SK-N-SH (cell line): Measurements from ENCODE around the gene FMNL2. TPM values are rescaled to one million over a fixed set of nuclear protein-coding genes. Genes with fewer than 3 reads are reported as not detected.

Source experiments
- CTCF ChIA-PET: fragments of 300-600, 350-600 bp; formaldehyde crosslinking; extraction: SDS; loops from one replicate; lab custom pipeline; 2021; lab: Yijun Ruan, JAX
- POLR2A ChIA-PET: fragments of 350-600 bp; sonication (Branson Sonifier 250); formaldehyde crosslinking; extraction: SDS; loops from one replicate; lab custom pipeline; 2020; ENCODE audit warnings: antibody characterized with exemption, inconsistent platforms; lab: Yijun Ruan, JAX
- DNase-seq: peaks from one replicate; pipeline ENCODE4 v3.0.0; 2012
- H2AFZ ChIP-seq: fragments of 200-600 bp; sonication (generic); 2 replicates; pipeline ENCODE4 v1.8.1; 2016; ENCODE audit warnings: antibody characterized with exemption, mild to moderate bottlenecking, low read depth
- H3F3A ChIP-seq: fragments of 200-600 bp; sonication (generic); replicated peaks from 2 replicates; pipeline ENCODE3; 2016; ENCODE audit warnings: antibody characterized with exemption, mild to moderate bottlenecking; ENCODE audit not compliant: insufficient read depth
- H3K27ac ChIP-seq, 2 experiments: fragments of 200-500 bp in 1 of 2; fragments of 200-600 bp in 1 of 2; sonication (Bioruptor generic) in 1 of 2; sonication (generic), shearing (Covaris generic) in 1 of 2; 2 replicates each; pipeline versions ENCODE4 v1.5.1 to v1.6.1; 2014 to 2016; ENCODE audit warnings: low read depth in 2 of 2, inconsistent platforms in 1 of 2, low read length in 1 of 2, mild to moderate bottlenecking in 1 of 2, mixed read lengths in 1 of 2
- H3K27me3 ChIP-seq: fragments of 200-600 bp; sonication (generic), shearing (Covaris generic); 2 replicates; pipeline ENCODE4 v1.6.1; 2016; ENCODE audit warnings: mixed run types; ENCODE audit not compliant: insufficient read depth
- H3K36me3 ChIP-seq, 2 experiments: fragments of 200-500 bp in 1 of 2; fragments of 200-600 bp in 1 of 2; sonication (Bioruptor generic) in 1 of 2; sonication (generic) in 1 of 2; replicated peaks in 1 of 2; 2 replicates each; pipeline versions ENCODE3 to v1.5.1; 2014 to 2016; ENCODE audit warnings: low read length in 1 of 2, mild to moderate bottlenecking in 1 of 2; ENCODE audit not compliant: insufficient read depth in 2 of 2, control insufficient read depth in 1 of 2
- H3K4me1 ChIP-seq, 2 experiments: fragments of 200-500 bp in 1 of 2; fragments of 200-600 bp in 1 of 2; sonication (Bioruptor generic) in 1 of 2; sonication (generic), shearing (Covaris generic) in 1 of 2; 2 replicates each; pipeline versions ENCODE4 v1.5.1 to v1.6.1; 2014 to 2016; ENCODE audit warnings: low read depth in 1 of 2, low read length in 1 of 2, mixed run types in 1 of 2; ENCODE audit not compliant: insufficient read depth in 2 of 2, control insufficient read depth in 1 of 2
- H3K4me2 ChIP-seq: fragments of 200-600 bp; sonication (generic), shearing (Covaris generic); 2 replicates; pipeline ENCODE4 v1.6.1; 2017; ENCODE audit warnings: mixed run types
- H3K4me3 ChIP-seq, 2 experiments: fragments of 200-500 bp in 1 of 2; fragments of 200-600 bp in 1 of 2; sonication (Bioruptor generic) in 1 of 2; sonication (generic), shearing (Covaris generic) in 1 of 2; 2 replicates each; pipeline versions ENCODE4 v1.5.1 to v1.8.1; 2014 to 2016; ENCODE audit warnings: low read depth in 2 of 2, inconsistent platforms in 1 of 2, low read length in 1 of 2, mild to moderate bottlenecking in 1 of 2, mixed read lengths in 1 of 2, moderate library complexity in 1 of 2
- H3K79me2 ChIP-seq: fragments of 200-600 bp; sonication (generic); 2 replicates; pipeline ENCODE4 v1.8.1; 2017; ENCODE audit warnings: mild to moderate bottlenecking; ENCODE audit not compliant: insufficient read depth
- H3K9ac ChIP-seq: fragments of 200-600 bp; sonication (generic); 2 replicates; pipeline ENCODE4 v1.6.1; 2017; ENCODE audit warnings: mixed run types
- H3K9me2 ChIP-seq: fragments of 200-600 bp; sonication (generic); 2 replicates; pipeline ENCODE4 v1.6.1; 2017; ENCODE audit warnings: mixed run types
- H3K9me3 ChIP-seq: fragments of 200-600 bp; sonication (generic); 2 replicates; pipeline ENCODE4 v1.6.1; 2017; ENCODE audit warnings: mixed run types, mild to moderate bottlenecking, moderate library complexity
- H4K20me1 ChIP-seq: fragments of 200-600 bp; sonication (generic); 2 replicates; pipeline ENCODE4 v1.6.1; 2017; ENCODE audit warnings: mild to moderate bottlenecking, mixed run types; ENCODE audit not compliant: insufficient read depth
- CHD2 ChIP-seq: fragments of 150-350 bp; IDR thresholded peaks from 2 replicates; pipeline ENCODE4 v1.6.1; 2018; ENCODE audit warnings: low read length; ENCODE audit not compliant: partially characterized antibody
- ELF1 ChIP-seq: IDR thresholded peaks from 2 replicates; pipeline ENCODE4 v1.4.0; 2012
- EZH2phosphoT487 ChIP-seq: fragments of 200-600 bp; sonication (generic); IDR thresholded peaks from 2 replicates; pipeline ENCODE4 v1.6.1; 2017; ENCODE audit warnings: low read depth, mixed run types, mild to moderate bottlenecking, antibody characterized with exemption, moderate library complexity, borderline replicate concordance
- FOSL2 ChIP-seq: IDR thresholded peaks from 2 replicates; pipeline ENCODE4 v1.4.0; 2012; ENCODE audit warnings: low read depth, mild to moderate bottlenecking, moderate library complexity, borderline replicate concordance
- FOXM1 ChIP-seq: IDR thresholded peaks from 2 replicates; pipeline ENCODE4 v1.4.0; 2012; ENCODE audit warnings: low read depth, mild to moderate bottlenecking
- GATA2 ChIP-seq: sonication (generic); formaldehyde crosslinking; IDR thresholded peaks from 2 replicates; pipeline ENCODE4 v1.5.0; 2020; ENCODE audit warnings: mild to moderate bottlenecking, missing genetic modification reagents
- JUND ChIP-seq: IDR thresholded peaks from 2 replicates; pipeline ENCODE4 v1.4.0; 2012
- MAX ChIP-seq: IDR thresholded peaks from 2 replicates; pipeline ENCODE4 v1.4.0; 2012; ENCODE audit warnings: low read depth
- NFIC ChIP-seq: IDR thresholded peaks from 2 replicates; pipeline ENCODE4 v1.4.0; 2012; ENCODE audit warnings: borderline replicate concordance
- NRF1 ChIP-seq: IDR thresholded peaks from 2 replicates; pipeline ENCODE4 v1.6.1; 2012; ENCODE audit warnings: low read depth, mild to moderate bottlenecking, low read length
- PBX3 ChIP-seq: IDR thresholded peaks from 2 replicates; pipeline ENCODE4; 2012
- POLR2AphosphoS5 ChIP-seq: IDR thresholded peaks from 2 replicates; pipeline ENCODE4 v1.6.1; 2012; ENCODE audit warnings: low read depth, low read length
- RAD21 ChIP-seq: IDR thresholded peaks from 2 replicates; pipeline ENCODE4 v1.6.1; 2012; ENCODE audit warnings: mild to moderate bottlenecking, low read length
- RFX5 ChIP-seq: IDR thresholded peaks from 2 replicates; pipeline ENCODE4 v1.6.1; 2012; ENCODE audit warnings: mild to moderate bottlenecking, improper control_type of control experiment, low read length
- SMC3 ChIP-seq: IDR thresholded peaks from 2 replicates; pipeline ENCODE4 v1.6.1; 2012; ENCODE audit warnings: low read depth, low read length, improper control_type of control experiment
- TAF1 ChIP-seq: IDR thresholded peaks from 2 replicates; pipeline ENCODE4 v1.6.1; 2012; ENCODE audit warnings: low read depth, mild to moderate bottlenecking, low read length, moderate library complexity, borderline replicate concordance
- TCF12 ChIP-seq: IDR thresholded peaks from 2 replicates; pipeline ENCODE4 v1.4.0; 2012
- TEAD4 ChIP-seq: IDR thresholded peaks from 2 replicates; pipeline ENCODE4 v1.4.0; 2012; ENCODE audit warnings: mild to moderate bottlenecking, borderline replicate concordance; ENCODE audit not compliant: insufficient read depth
- USF2 ChIP-seq: fragments of 150-350 bp; IDR thresholded peaks from 2 replicates; pipeline ENCODE4 v1.6.1; 2017; ENCODE audit warnings: antibody characterized with exemption, low read length, low read depth, borderline replicate concordance
- YY1 ChIP-seq: IDR thresholded peaks from 2 replicates; pipeline ENCODE4 v1.4.0; 2012; ENCODE audit warnings: low read depth, mild to moderate bottlenecking
- WGBS: methylation state at CpG from one replicate; pipeline ENCODE4 v1.1.6; 2017; ENCODE audit warnings: low lambda C conversion rate; 5-methylcytosine and 5-hydroxymethylcytosine counted together
- polyA plus RNA-seq, 3 experiments: library from polyadenylated mRNA; depleted of rRNA; stranded (reverse); fragments of >200 nt; gene quantifications; 2 replicates each; pipeline ENCODE4 v1.2.3, GENCODE V29; 2012
- TF ChIP-seq, protein P1 (sequence below): IDR thresholded peaks from 2 replicates; pipeline ENCODE4 v1.4.0; 2012; ENCODE audit warnings: low read depth, borderline replicate concordance
- TF ChIP-seq, protein P2 (sequence below): IDR thresholded peaks from 2 replicates; pipeline ENCODE4 v1.6.1; 2012; ENCODE audit warnings: mild to moderate bottlenecking, low read depth, low read length, moderate library complexity

The FMNL2 gene
- polyA plus RNA-seq, 1 of the 3 experiments (the other 2 are of a cell fraction) = 14.5 TPM

DNA sequence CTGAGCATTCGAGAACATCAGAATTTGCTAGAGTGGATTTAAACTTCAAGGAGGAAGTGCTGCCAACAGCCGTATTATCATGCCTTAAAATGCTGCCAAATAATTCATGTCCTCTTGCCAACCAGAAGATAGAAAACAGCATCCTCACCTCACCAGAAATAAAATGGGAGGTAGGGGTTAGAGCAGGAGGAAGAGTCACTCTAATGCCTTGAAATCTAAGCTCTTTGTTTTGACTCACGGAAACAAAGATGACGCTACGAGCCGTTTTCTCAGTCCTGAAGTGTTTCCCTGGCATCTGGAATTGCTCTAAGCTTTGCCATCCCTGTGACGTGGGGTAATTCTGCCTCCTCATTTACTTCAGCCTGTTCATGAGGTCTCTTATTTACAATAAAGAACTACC, 285.2 kb downstream of the FMNL2 start:
- no peak for TF ChIP-seq JUND
- no peak for TF ChIP-seq PBX3
- no peak for TF ChIP-seq ELF1
- no peak for TF ChIP-seq CHD2
- TF ChIP-seq RFX5 = no peak
- TF ChIP-seq TCF12 = no peak
- no peak for TF ChIP-seq GATA2 (CRISPR knock-in tag)
- TF ChIP-seq NFIC = no peak
- TF ChIP-seq SMC3 = no peak
- H3K9me2 ChIP-seq = no peaks in the 10 kb centered on the region
- no peak overlapping the region for H3K4me3 ChIP-seq
- no peak overlapping the region for H3K4me2 ChIP-seq
- H4K20me1 ChIP-seq = no peaks in the 10 kb centered on the region
- peaks cover 0 to 14% of the 10 kb centered on the region in 2 experiments; a peak in 2 of 4 replicates for H3K4me1 ChIP-seq
- no peaks in the 10 kb centered on the region for H3K27me3 ChIP-seq
- no peaks in the 10 kb centered on the region for H3F3A ChIP-seq
- H3K27ac ChIP-seq = no peak overlapping the region
- H3K9me3 ChIP-seq = no peaks in the 10 kb centered on the region
- no peak for DNase-seq
- H3K9ac ChIP-seq = no peak overlapping the region
- H3K79me2 ChIP-seq = no peaks in the 10 kb centered on the region
- ChIA-PET CTCF (interaction anchor here (0.7 to 3.9 kb wide), 3 partner anchors 15 to 444 kb away, joined by 3 to 28 read pairs (median 5); partner anchors contain the start of gene STAM2), POLR2A (interaction anchor here (0.9 kb wide), 1 partner anchor 284 kb away, joined by 3 read pairs; no protein-coding TSS in a partner anchor)
- WGBS = 85% methylated on average over 7 of the region's 7 CpGs
- H3K36me3 ChIP-seq = peaks cover 9 to 60% of the 10 kb centered on the region in 2 experiments
- H2AFZ ChIP-seq = no peak overlapping the region

GRCh38 chr2:152620985-152621384, 286.0 kb downstream of the FMNL2 start:
- no peak for DNase-seq
- H3K4me1 ChIP-seq = peaks cover 0 to 14% of the 10 kb centered on the region in 2 experiments; a peak in 2 of 4 replicates
- H2AFZ ChIP-seq = no peak overlapping the region
- H3K9me2 ChIP-seq = no peaks in the 10 kb centered on the region
- TF ChIP-seq YY1 (no peak), TAF1 (no peak), MAX (no peak), POLR2AphosphoS5 (no peak), GATA2 (CRISPR knock-in tag) (no peak), FOSL2 (no peak), RAD21 (no peak), TEAD4 (no peak), PBX3 (no peak), USF2 (no peak), JUND (no peak), EZH2phosphoT487 (no peak), NRF1 (no peak), FOXM1 (no peak)
- TF ChIP-seq, protein P1, sequence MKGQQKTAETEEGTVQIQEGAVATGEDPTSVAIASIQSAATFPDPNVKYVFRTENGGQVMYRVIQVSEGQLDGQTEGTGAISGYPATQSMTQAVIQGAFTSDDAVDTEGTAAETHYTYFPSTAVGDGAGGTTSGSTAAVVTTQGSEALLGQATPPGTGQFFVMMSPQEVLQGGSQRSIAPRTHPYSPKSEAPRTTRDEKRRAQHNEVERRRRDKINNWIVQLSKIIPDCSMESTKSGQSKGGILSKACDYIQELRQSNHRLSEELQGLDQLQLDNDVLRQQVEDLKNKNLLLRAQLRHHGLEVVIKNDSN = no peak
- TF ChIP-seq, protein P2, sequence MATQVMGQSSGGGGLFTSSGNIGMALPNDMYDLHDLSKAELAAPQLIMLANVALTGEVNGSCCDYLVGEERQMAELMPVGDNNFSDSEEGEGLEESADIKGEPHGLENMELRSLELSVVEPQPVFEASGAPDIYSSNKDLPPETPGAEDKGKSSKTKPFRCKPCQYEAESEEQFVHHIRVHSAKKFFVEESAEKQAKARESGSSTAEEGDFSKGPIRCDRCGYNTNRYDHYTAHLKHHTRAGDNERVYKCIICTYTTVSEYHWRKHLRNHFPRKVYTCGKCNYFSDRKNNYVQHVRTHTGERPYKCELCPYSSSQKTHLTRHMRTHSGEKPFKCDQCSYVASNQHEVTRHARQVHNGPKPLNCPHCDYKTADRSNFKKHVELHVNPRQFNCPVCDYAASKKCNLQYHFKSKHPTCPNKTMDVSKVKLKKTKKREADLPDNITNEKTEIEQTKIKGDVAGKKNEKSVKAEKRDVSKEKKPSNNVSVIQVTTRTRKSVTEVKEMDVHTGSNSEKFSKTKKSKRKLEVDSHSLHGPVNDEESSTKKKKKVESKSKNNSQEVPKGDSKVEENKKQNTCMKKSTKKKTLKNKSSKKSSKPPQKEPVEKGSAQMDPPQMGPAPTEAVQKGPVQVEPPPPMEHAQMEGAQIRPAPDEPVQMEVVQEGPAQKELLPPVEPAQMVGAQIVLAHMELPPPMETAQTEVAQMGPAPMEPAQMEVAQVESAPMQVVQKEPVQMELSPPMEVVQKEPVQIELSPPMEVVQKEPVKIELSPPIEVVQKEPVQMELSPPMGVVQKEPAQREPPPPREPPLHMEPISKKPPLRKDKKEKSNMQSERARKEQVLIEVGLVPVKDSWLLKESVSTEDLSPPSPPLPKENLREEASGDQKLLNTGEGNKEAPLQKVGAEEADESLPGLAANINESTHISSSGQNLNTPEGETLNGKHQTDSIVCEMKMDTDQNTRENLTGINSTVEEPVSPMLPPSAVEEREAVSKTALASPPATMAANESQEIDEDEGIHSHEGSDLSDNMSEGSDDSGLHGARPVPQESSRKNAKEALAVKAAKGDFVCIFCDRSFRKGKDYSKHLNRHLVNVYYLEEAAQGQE = no peak
- no peak overlapping the region for H3K4me3 ChIP-seq
- no peaks in the 10 kb centered on the region for H3F3A ChIP-seq
- H3K27ac ChIP-seq = no peak overlapping the region
- H3K9me3 ChIP-seq = no peaks in the 10 kb centered on the region
- H3K9ac ChIP-seq = no peak overlapping the region
- ChIA-PET CTCF (interaction anchor here (1.5 kb wide), 1 partner anchor 445 kb away, joined by 5 read pairs; the partner anchor contains the start of gene STAM2), POLR2A (no interaction called here)
- no peaks in the 10 kb centered on the region for H3K79me2 ChIP-seq
- no peaks in the 10 kb centered on the region for H3K27me3 ChIP-seq
- 94% methylated on average over 7 of the region's 9 CpGs for WGBS
- no peak overlapping the region for H3K4me2 ChIP-seq
- no peaks in the 10 kb centered on the region for H4K20me1 ChIP-seq
- peaks cover 9 to 55% of the 10 kb centered on the region in 2 experiments for H3K36me3 ChIP-seq
